Testis (tissue), 2 donors: Measurements from ENCODE around the gene WIPF1.

Experiments used
- POLR2A ChIP-seq: fragments of 450-650 bp; IDR thresholded peaks from one replicate; pipeline ENCODE4 v1.6.1; 2017; ENCODE audit warnings: antibody characterized with exemption, mild to moderate bottlenecking, moderate library complexity
- TF ChIP-seq, protein P1 (sequence below), 3 experiments: fragments of 450-650 bp in 2 of 3; fragments of 200-600 bp in 1 of 3; sonication (generic) in 1 of 3; IDR thresholded peaks; one replicate each; pipeline ENCODE4 v1.5.1; 2016 to 2019; ENCODE audit warnings: antibody characterized with exemption in 3 of 3, mild to moderate bottlenecking in 2 of 3, moderate library complexity in 1 of 3

DNA sequence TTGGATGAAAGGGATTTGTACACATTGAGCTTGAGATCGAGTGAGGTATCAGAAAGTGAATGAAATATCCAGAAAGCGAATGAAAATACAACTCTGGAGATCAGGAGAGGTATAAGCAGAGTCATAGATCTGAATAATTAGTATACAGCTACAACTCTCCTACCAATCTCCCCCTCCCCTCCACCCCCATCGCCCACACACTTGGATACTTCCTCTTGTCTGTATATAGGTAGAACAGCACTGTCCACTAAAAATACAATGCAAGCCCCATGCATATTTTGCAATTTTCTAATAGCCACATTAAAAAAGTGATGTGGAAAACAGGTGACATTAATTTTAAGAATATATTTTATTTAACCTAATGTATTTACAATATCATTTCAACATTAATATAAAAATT, 23.7 kb upstream of the WIPF1 start:
- no peak for TF ChIP-seq POLR2A
- TF ChIP-seq, protein P1, sequence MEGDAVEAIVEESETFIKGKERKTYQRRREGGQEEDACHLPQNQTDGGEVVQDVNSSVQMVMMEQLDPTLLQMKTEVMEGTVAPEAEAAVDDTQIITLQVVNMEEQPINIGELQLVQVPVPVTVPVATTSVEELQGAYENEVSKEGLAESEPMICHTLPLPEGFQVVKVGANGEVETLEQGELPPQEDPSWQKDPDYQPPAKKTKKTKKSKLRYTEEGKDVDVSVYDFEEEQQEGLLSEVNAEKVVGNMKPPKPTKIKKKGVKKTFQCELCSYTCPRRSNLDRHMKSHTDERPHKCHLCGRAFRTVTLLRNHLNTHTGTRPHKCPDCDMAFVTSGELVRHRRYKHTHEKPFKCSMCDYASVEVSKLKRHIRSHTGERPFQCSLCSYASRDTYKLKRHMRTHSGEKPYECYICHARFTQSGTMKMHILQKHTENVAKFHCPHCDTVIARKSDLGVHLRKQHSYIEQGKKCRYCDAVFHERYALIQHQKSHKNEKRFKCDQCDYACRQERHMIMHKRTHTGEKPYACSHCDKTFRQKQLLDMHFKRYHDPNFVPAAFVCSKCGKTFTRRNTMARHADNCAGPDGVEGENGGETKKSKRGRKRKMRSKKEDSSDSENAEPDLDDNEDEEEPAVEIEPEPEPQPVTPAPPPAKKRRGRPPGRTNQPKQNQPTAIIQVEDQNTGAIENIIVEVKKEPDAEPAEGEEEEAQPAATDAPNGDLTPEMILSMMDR (IDR thresholded peaks at IDR 0.05), result no peak
